ENCODE results near the gene SREBF2. TPM values are rescaled to one million over a fixed set of nuclear protein-coding genes. Genes with fewer than 3 reads are reported as not detected.

SREBF2 gene
- total and polyA plus RNA-seq, 10 of the 15 experiments (the other 5 are each of a cell fraction or from before 2014, with no cell fraction given), result 2.4 to 177 (median 78.8) TPM

- peak; percentile 83 for TF ChIP-seq SMARCA5 (IDR thresholded peaks at IDR 0.05)
- peak; percentile 33; the same call in 1 of the 2 replicates for TF ChIP-seq JUNB (IDR thresholded peaks at IDR 0.05)
- no peak for TF ChIP-seq RCOR1 (conservative IDR thresholded peaks at IDR 0.05; ENCODE audit: low read depth, low read length)
- TF ChIP-seq KLF5 (IDR thresholded peaks at IDR 0.05; ENCODE audit: partially characterized antibody), result no peak
- peak; percentile 44; the same call in 1 of the 2 replicates for TF ChIP-seq RELB (IDR thresholded peaks at IDR 0.05; ENCODE audit: low read depth)
- no peak for TF ChIP-seq WRNIP1 (IDR thresholded peaks at IDR 0.05; ENCODE audit: borderline replicate concordance, low read depth, low read length)
- no peak for TF ChIP-seq BCL3 (IDR thresholded peaks at IDR 0.05; ENCODE audit: borderline replicate concordance, insufficient read depth, low read depth, low read length, poor library complexity, severe bottlenecking)
- no peak for TF ChIP-seq SIN3A (IDR thresholded peaks at IDR 0.05; ENCODE audit: low read depth, low read length)
- TF ChIP-seq CHD1 (IDR thresholded peaks at IDR 0.05; ENCODE audit: low read depth, low read length), result no peak
- peak; percentile 19; the same call in 1 of the 2 replicates for TF ChIP-seq SPI1 (IDR thresholded peaks at IDR 0.05; ENCODE audit: borderline replicate concordance, insufficient read depth, low read depth, low read length)
- no peak for TF ChIP-seq PML (IDR thresholded peaks at IDR 0.05; ENCODE audit: low read length)
- no peak for TF ChIP-seq KDM1A (IDR thresholded peaks at IDR 0.05; ENCODE audit: borderline replicate concordance)
- TF ChIP-seq MTA2 (IDR thresholded peaks at IDR 0.05; ENCODE audit: low read depth), result no peak
- no peak; the same call in 1 of the 2 replicates for TF ChIP-seq IRF4 (IDR thresholded peaks at IDR 0.05; ENCODE audit: low read depth, low read length)
- no peak for TF ChIP-seq MEF2A (IDR thresholded peaks at IDR 0.05; ENCODE audit: insufficient read depth, low read depth, low read length)
- TF ChIP-seq GATAD2B (conservative IDR thresholded peaks at IDR 0.05; ENCODE audit: low read depth), result peak; percentile 63; the same call in 1 of the 2 replicates
- TF ChIP-seq ZNF207 (IDR thresholded peaks at IDR 0.05; ENCODE audit: borderline replicate concordance), result peak; percentile 84
- no peak for TF ChIP-seq STAT1 (conservative IDR thresholded peaks at IDR 0.05)
- TF ChIP-seq NFIC (IDR thresholded peaks at IDR 0.05; ENCODE audit: low read depth, low read length), result no peak
- TF ChIP-seq STAT3 (IDR thresholded peaks at IDR 0.05; ENCODE audit: low read depth, low read length), result no peak
- TF ChIP-seq, protein P1, sequence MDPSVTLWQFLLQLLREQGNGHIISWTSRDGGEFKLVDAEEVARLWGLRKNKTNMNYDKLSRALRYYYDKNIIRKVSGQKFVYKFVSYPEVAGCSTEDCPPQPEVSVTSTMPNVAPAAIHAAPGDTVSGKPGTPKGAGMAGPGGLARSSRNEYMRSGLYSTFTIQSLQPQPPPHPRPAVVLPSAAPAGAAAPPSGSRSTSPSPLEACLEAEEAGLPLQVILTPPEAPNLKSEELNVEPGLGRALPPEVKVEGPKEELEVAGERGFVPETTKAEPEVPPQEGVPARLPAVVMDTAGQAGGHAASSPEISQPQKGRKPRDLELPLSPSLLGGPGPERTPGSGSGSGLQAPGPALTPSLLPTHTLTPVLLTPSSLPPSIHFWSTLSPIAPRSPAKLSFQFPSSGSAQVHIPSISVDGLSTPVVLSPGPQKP (IDR thresholded peaks at IDR 0.05; ENCODE audit: low read depth, low read length), result no peak
- TF ChIP-seq, protein P2, sequence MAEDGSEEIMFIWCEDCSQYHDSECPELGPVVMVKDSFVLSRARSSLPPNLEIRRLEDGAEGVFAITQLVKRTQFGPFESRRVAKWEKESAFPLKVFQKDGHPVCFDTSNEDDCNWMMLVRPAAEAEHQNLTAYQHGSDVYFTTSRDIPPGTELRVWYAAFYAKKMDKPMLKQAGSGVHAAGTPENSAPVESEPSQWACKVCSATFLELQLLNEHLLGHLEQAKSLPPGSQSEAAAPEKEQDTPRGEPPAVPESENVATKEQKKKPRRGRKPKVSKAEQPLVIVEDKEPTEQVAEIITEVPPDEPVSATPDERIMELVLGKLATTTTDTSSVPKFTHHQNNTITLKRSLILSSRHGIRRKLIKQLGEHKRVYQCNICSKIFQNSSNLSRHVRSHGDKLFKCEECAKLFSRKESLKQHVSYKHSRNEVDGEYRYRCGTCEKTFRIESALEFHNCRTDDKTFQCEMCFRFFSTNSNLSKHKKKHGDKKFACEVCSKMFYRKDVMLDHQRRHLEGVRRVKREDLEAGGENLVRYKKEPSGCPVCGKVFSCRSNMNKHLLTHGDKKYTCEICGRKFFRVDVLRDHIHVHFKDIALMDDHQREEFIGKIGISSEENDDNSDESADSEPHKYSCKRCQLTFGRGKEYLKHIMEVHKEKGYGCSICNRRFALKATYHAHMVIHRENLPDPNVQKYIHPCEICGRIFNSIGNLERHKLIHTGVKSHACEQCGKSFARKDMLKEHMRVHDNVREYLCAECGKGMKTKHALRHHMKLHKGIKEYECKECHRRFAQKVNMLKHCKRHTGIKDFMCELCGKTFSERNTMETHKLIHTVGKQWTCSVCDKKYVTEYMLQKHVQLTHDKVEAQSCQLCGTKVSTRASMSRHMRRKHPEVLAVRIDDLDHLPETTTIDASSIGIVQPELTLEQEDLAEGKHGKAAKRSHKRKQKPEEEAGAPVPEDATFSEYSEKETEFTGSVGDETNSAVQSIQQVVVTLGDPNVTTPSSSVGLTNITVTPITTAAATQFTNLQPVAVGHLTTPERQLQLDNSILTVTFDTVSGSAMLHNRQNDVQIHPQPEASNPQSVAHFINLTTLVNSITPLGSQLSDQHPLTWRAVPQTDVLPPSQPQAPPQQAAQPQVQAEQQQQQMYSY (CRISPR knock-in tag; IDR thresholded peaks at IDR 0.05), result no peak
- TF ChIP-seq ATF7 (IDR thresholded peaks at IDR 0.05; ENCODE audit: low read depth), result peak; percentile 15
These were observed 108.2 kb downstream of the SREBF2 start (continued) for GRCh38 chr22:41940832-41941765.
